ENCODE data around the gene CCND2. TPM values are rescaled to one million over a fixed set of nuclear protein-coding genes. Genes with fewer than 3 reads are reported as not detected.

CCND2 gene
- total RNA-seq, 1 experiment from 2014 or later, result 194 TPM

DNA sequence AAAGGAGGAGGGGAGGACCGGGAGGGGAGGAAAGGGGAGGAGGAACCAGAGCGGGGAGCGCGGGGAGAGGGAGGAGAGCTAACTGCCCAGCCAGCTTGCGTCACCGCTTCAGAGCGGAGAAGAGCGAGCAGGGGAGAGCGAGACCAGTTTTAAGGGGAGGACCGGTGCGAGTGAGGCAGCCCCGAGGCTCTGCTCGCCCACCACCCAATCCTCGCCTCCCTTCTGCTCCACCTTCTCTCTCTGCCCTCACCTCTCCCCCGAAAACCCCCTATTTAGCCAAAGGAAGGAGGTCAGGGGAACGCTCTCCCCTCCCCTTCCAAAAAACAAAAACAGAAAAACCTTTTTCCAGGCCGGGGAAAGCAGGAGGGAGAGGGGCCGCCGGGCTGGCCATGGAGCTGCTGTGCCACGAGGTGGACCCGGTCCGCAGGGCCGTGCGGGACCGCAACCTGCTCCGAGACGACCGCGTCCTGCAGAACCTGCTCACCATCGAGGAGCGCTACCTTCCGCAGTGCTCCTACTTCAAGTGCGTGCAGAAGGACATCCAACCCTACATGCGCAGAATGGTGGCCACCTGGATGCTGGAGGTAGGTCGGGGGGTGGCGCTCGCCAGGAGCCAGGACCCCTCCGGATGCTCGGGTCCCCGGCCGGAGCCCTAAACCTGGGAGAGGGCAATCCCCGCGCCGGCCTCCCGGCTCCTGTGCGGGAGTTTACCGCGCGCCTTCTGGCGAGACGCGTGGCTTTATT lies at the start of gene CCND2 (continued):
- peak; percentile 96 for TF ChIP-seq ZNF263 (CRISPR knock-in tag; IDR thresholded peaks at IDR 0.05; ENCODE audit: low read depth)
- TF ChIP-seq KAT7 (CRISPR knock-in tag; IDR thresholded peaks at IDR 0.05; ENCODE audit: borderline replicate concordance), result peak; percentile 55; the same call in 1 of the 2 replicates
- TF ChIP-seq JUN (CRISPR knock-in tag; IDR thresholded peaks at IDR 0.05), result no peak
- peak; percentile 77 for TF ChIP-seq MYBL2 (CRISPR knock-in tag; IDR thresholded peaks at IDR 0.05)
- TF ChIP-seq CREM (CRISPR knock-in tag; IDR thresholded peaks at IDR 0.05), result no peak; the same call in 1 of the 2 replicates
- TF ChIP-seq CTCF (IDR thresholded peaks at IDR 0.05), result no peak
- TF ChIP-seq, protein P1, sequence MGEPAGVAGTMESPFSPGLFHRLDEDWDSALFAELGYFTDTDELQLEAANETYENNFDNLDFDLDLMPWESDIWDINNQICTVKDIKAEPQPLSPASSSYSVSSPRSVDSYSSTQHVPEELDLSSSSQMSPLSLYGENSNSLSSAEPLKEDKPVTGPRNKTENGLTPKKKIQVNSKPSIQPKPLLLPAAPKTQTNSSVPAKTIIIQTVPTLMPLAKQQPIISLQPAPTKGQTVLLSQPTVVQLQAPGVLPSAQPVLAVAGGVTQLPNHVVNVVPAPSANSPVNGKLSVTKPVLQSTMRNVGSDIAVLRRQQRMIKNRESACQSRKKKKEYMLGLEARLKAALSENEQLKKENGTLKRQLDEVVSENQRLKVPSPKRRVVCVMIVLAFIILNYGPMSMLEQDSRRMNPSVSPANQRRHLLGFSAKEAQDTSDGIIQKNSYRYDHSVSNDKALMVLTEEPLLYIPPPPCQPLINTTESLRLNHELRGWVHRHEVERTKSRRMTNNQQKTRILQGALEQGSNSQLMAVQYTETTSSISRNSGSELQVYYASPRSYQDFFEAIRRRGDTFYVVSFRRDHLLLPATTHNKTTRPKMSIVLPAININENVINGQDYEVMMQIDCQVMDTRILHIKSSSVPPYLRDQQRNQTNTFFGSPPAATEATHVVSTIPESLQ (CRISPR knock-in tag; IDR thresholded peaks at IDR 0.05), result no peak
- no peak for TF ChIP-seq FOXP1 (CRISPR knock-in tag; IDR thresholded peaks at IDR 0.05; ENCODE audit: borderline replicate concordance)
- TF ChIP-seq, protein P2, sequence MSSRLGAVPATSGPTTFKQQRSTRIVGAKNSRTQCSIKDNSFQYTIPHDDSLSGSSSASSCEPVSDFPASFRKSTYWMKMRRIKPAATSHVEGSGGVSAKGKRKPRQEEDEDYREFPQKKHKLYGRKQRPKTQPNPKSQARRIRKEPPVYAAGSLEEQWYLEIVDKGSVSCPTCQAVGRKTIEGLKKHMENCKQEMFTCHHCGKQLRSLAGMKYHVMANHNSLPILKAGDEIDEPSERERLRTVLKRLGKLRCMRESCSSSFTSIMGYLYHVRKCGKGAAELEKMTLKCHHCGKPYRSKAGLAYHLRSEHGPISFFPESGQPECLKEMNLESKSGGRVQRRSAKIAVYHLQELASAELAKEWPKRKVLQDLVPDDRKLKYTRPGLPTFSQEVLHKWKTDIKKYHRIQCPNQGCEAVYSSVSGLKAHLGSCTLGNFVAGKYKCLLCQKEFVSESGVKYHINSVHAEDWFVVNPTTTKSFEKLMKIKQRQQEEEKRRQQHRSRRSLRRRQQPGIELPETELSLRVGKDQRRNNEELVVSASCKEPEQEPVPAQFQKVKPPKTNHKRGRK (CRISPR knock-in tag; IDR thresholded peaks at IDR 0.05; ENCODE audit: borderline replicate concordance), result no peak
- 0 out of 2 replicates have a peak, but pooled peaks have one; percentile 7 for TF ChIP-seq ZBTB21 (CRISPR knock-in tag; IDR thresholded peaks at IDR 0.05; ENCODE audit: borderline replicate concordance)

DNA sequence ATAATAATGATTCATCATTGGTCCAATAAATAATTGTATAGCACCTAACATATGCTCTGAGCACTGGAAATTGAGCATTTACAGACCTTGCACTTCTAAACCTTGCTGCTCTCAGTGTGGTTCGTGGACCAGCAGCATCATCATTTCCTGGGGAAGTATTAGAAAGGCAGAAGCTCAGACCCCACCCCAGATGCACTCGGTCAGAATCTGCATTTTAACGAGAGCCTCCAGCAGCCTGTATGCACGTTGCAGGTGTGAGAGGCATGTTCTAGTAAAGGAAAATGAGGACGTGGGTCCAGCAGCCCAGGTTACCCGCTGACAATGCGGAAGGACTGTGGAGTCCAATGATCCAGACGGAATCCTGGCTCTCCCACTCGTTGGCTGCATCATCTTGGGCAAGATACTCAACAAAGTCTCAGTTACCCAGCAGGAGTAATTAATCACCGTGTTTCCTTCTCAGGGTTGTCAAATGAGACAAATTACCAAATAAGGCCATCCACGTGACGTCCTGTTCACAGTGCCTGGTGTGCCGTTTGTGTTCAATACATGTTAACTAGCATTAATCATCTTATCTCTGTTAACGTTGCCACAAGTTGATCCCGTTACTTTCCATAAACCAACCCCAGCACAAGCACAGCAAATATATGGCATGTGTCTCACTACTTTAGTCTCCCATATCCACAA lies 49.2 kb upstream of the CCND2 start:
- ChIA-PET POLR2A (no interaction called here), CTCF (no interaction called here)
- DNase-seq (ENCODE audit: low spot score) (no peak), ATAC-seq (no peak)
- Mint-ChIP-seq H3K4me3 (no peak overlapping the region), H3K36me3 (no peaks in the 10 kb centered on the region; the same call in 1 of the 2 replicates), H3K9me3 (peaks cover 8% of the 10 kb centered on the region), H3K27ac (no peak overlapping the region), H3K27me3 (ENCODE audit: low read depth) (peaks cover 2% of the 10 kb centered on the region; the same call in 1 of the 2 replicates), H3K4me1 (peaks cover 24% of the 10 kb centered on the region)
- no peak for TF ChIP-seq SMAD3 (CRISPR knock-in tag; IDR thresholded peaks at IDR 0.05; ENCODE audit: borderline replicate concordance)
- no peak for TF ChIP-seq SP1 (CRISPR knock-in tag; conservative IDR thresholded peaks at IDR 0.05)
- TF ChIP-seq ESRRA (CRISPR knock-in tag; IDR thresholded peaks at IDR 0.05; ENCODE audit: borderline replicate concordance), result no peak
- TF ChIP-seq ZMAT4 (CRISPR knock-in tag; IDR thresholded peaks at IDR 0.05), result no peak
- TF ChIP-seq GRHL2 (CRISPR knock-in tag; IDR thresholded peaks at IDR 0.05; ENCODE audit: insufficient replicate concordance, severe bottlenecking), result no peak
- TF ChIP-seq CTCF (IDR thresholded peaks at IDR 0.05), result no peak
- no peak for TF ChIP-seq NFATC4 (CRISPR knock-in tag; IDR thresholded peaks at IDR 0.05)
- no peak for TF ChIP-seq JAZF1 (CRISPR knock-in tag; IDR thresholded peaks at IDR 0.05)
- TF ChIP-seq PRRX2 (CRISPR knock-in tag; IDR thresholded peaks at IDR 0.05), result no peak
- no peak for TF ChIP-seq ATF1 (CRISPR knock-in tag; IDR thresholded peaks at IDR 0.05)
- TF ChIP-seq, protein P3, sequence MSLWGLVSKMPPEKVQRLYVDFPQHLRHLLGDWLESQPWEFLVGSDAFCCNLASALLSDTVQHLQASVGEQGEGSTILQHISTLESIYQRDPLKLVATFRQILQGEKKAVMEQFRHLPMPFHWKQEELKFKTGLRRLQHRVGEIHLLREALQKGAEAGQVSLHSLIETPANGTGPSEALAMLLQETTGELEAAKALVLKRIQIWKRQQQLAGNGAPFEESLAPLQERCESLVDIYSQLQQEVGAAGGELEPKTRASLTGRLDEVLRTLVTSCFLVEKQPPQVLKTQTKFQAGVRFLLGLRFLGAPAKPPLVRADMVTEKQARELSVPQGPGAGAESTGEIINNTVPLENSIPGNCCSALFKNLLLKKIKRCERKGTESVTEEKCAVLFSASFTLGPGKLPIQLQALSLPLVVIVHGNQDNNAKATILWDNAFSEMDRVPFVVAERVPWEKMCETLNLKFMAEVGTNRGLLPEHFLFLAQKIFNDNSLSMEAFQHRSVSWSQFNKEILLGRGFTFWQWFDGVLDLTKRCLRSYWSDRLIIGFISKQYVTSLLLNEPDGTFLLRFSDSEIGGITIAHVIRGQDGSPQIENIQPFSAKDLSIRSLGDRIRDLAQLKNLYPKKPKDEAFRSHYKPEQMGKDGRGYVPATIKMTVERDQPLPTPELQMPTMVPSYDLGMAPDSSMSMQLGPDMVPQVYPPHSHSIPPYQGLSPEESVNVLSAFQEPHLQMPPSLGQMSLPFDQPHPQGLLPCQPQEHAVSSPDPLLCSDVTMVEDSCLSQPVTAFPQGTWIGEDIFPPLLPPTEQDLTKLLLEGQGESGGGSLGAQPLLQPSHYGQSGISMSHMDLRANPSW (CRISPR knock-in tag; conservative IDR thresholded peaks at IDR 0.05; ENCODE audit: low read depth), result no peak
- TF ChIP-seq NFE2L1 (CRISPR knock-in tag; IDR thresholded peaks at IDR 0.05), result no peak
- TF ChIP-seq PREB (CRISPR knock-in tag; IDR thresholded peaks at IDR 0.05; ENCODE audit: borderline replicate concordance), result no peak
